HG03103 (cell line): ENCODE measurements around the gene EFNA5.
A peak's percentile ranks its signal among the peaks of the same experiment; 100 is the strongest.

Experiments used
- ATAC-seq: cut with Tn5 transposase; IDR thresholded peaks from one replicate; pipeline ENCODE4 v1.9.1; 2021; ENCODE audit warnings: low read depth; ENCODE audit not compliant: unreplicated experiment

The EFNA5 gene

GRCh38 chr5:107673368-107674136 lies 2.8 kb upstream of the EFNA5 start:
- ATAC-seq: peak; percentile 75

DNA sequence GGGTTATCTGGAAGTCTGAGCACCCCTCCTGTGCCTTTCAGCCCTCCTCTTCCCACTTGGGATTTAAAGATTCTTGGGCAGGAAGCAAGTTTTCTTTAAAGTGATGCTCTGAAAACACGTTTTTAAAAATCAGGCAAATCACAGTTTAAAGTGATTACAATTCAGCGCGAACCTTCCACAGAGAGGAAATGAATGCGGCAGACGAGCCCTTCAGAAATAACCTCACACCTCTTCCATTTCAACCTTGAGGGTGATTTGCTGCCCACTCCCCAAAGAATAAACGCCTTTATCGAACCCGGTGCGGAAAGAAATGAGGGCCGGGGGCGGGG lies 2.3 kb upstream of the EFNA5 start:
- ATAC-seq: no peak

- ATAC-seq: no peak
Measured at GRCh38 chr5:107672211-107673038, 1.7 kb upstream of the EFNA5 start.

DNA sequence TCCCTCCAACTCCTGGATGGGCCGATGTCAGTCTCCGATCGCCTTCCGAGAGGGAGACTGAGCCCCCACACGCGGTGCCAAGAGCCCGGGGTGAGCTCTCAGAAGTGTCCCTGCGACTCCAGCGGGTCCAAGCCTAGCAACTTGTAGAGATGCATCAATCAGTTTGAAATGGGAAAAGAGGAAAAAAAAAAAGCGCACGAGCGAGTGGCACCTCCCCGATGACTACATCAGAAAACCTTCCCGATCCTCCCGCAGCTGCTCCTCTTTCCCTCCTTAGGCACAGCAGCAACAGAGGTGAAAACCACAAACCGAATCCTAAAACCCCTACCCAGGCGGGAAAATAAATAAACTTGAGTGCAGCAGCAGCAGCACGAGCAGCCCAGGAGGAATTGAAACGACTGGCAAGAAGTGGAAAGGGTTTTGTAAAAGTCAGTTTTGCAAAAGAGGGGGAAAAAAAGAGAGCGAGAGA lies 1.0 kb upstream of the EFNA5 start:
- no peak for ATAC-seq

- no peak for ATAC-seq
Measured at GRCh38 chr5:107670087-107670931, 428 bp downstream of the EFNA5 start.

- ATAC-seq: no peak
Measured at GRCh38 chr5:107669096-107670031, 1.4 kb downstream of the EFNA5 start.

GRCh38 chr5:107668154-107669095 lies 2.3 kb downstream of the EFNA5 start:
- no peak for ATAC-seq

DNA sequence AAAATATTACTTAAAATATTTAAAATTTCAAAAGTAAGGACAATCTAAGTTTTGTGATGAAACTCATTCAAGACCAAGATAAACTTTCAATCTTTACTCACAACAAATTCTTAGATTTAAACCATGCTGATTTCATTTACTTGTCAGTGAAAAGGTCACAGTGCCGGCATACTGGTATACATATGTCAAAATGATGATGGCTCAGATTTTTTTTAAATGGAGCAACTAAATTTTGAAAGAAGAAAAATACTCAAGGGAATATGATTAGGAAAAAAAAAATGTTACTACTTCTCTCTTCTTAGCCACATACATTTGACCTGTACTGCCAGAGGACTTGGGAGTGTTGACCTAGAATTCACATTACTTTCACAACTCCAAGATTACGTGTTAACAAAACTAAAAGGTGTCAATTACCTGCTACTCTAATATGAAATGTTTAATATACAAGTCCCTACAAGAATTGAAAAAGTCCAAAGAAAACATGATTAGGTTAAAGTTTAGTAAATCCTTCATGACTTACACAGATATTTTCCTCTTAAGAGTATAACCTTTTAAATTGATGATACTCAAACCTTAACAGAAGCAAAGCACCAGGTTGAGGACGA lies 4.6 kb downstream of the EFNA5 start:
- ATAC-seq: no peak

GRCh38 chr5:107665036-107665570 lies 5.6 kb downstream of the EFNA5 start:
- ATAC-seq: no peak

DNA sequence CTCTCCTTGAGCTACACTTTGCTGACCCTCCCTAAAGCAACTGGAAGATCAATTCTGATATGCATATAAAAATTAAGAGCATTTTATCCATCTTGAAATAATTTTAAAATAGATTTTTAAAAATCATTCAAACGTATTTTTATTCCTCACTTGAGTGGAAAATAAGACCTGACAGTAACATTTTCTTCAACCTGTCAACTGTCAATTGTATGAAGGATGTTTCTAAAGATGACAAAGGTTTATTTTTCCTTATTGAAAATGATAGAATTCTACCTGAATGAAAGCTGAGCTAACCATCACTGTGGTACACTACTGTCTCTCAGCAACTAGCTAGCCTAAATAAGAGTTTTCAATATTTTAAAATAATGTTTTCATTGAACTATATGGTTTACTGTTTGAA lies 7.0 kb downstream of the EFNA5 start:
- no peak for ATAC-seq

DNA sequence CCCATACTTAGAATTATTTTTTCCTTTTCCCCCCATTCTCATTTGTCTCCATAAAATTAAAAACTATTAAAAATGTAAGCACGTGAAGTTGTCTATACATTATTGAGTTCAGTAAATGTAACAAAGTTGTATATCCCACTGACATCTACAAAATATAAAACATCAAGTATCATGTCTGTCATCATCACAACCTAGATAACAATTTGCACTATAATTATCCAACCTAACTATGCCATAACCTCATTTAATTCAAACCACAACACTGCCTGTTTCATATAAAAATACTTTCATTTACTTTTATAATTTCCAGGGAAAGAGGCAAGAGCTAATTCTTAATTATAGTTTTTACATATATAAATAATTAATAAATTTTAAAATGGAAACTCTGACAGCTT lies 9.1 kb downstream of the EFNA5 start:
- no peak for ATAC-seq

- no peak for ATAC-seq
Measured at GRCh38 chr5:107661038-107661649, 9.6 kb downstream of the EFNA5 start.

DNA sequence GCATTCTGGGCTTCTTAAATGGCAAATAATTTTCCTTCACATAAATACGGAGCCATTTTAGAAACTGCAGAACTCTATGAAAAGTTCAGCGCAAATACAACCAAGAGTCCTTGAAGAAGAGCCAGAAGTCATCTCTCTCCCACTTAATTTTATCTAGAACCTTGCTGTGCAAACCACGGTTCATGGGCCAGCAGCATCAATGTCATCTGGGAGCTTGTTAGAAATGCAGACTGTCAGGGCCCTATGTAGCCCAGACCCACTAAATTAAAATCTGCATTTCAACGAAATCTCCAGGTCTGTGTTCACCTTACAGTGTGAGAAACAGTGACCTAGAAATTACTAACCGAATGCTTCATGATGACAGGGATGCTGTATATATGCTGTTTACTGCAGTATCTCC lies 12.2 kb downstream of the EFNA5 start:
- no peak for ATAC-seq

DNA sequence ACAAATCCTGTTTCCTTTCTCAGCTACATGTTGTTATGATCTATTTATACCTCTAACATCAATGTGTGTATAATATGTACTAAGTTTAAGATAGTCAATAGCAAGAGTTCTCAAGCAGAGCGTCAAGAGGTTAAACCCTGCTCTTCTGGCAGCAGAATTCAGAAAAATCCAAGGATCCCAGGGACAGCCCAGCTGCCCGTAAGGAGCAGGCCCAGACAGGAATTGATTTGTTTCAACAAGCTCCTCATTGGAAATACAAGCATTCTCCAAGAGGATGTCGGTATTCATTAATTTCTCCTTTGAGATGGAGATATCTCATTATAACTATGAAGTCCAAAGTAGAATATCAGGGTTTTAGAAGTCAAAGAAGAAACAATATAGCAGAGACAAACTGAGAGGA lies 14.9 kb downstream of the EFNA5 start:
- ATAC-seq: no peak

DNA sequence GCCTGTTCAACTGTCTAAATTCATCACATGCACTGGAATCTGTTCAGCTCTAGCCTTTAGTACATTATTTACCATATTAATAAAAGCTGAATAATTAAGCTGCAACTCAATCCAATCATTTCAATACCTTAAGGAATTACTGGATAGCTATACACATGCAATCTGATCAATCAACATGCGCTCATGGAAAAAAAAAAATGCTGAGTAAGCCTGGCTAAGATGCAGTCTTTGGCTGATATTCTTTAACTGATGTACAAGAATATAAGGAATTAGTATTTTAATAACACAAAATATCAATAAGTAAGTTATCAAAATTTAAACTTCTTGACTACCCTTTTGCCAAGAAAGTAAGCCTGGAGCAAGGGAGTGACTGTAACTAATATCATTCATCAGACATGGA lies 15.9 kb downstream of the EFNA5 start:
- ATAC-seq: no peak

GRCh38 chr5:107653685-107654084 lies 17.1 kb downstream of the EFNA5 start:
- no peak for ATAC-seq

DNA sequence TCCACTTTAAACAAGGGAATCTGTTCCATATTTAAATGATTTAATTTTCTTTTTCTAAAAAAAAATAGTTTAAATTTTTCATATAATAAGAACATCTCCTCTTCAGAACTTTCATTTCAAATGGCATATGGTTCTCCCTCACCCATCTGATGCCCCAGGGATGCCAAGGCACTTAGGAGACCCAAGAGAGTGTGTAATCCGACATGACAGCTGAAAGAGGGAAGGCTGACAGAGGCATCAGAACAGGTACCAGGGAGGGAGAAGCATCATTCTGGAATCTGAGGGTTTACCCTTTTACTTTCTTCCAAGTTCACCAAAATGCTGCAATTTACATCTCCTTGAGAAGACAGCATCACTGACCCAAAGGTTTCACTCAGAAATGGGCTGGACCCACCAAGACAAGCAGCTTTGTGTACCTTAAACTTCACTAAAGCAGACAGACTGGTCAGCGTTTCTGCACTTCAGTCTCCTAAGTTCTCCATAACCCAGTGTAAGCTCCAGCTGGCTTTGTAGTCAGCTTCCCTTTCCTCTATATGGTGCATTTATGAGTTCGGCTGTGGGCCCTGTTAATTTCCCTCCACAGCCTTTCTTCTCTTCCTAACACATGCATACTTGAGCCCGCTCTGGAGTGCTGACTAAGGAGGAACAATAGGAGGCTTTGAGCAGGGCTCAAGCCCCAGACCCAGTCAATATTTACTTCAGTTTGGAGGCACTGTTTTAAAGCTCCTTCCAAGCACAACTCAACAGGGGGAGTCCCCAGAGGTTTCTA lies 17.7 kb downstream of the EFNA5 start:
- no peak for ATAC-seq
